HG03066 (cell line): ENCODE results near the gene FBXL20.

Source experiments
- ATAC-seq: cut with Tn5 transposase; IDR thresholded peaks from one replicate; pipeline ENCODE4 v1.9.1; 2021; ENCODE audit warnings: low read depth; ENCODE audit not compliant: unreplicated experiment

FBXL20 gene

DNA sequence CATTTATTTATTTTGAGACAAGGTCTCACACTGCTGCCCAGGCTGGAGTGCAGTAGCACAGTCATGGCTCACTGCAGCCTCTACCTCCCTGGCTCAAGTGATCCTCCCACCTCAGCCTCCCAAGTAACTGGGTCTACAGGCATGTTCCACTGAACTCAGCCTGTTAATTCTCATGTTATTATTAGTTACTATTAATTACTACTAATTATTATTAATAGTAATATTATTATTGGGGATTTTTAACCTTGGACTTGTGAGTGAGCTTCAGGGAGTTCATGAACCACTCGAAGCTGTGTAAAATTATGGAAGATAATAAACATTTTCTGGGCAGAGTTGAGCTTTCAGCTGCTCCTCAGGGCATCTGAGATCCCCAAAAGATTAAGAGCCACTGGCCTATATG lies 171.1 kb downstream of the FBXL20 start:
- no peak for ATAC-seq

DNA sequence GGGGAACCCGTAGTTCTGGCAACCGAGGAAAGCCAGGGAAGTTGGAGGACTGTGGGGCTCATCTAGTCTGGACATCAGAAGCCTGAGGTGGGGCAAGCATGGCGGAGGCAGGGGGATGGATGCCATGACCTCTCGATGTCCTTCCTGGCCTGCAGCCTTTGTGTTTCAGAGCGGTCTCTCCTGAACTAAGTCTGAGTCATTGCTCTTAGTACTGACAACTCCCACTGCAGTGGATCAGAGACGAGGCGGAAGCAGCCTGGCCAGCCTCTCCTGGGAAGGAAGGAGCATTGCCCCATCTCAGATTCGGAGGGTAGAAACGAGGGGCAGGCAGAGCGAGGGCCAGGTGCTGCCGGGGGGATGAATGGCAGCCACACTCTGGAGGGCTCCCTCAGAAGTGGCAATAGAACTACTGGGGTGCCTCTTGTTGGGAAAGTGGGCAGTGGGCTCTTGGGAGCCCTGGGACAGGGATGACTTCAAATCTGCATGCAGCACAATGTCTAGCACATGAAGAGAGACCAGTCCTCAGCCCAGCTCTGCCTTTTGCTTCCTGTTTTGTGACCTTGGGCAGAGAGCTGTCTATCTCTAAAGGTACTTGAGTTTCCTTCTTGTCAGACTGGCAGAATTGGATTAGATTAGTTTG lies 172.0 kb downstream of the FBXL20 start:
- ATAC-seq: no peak

DNA sequence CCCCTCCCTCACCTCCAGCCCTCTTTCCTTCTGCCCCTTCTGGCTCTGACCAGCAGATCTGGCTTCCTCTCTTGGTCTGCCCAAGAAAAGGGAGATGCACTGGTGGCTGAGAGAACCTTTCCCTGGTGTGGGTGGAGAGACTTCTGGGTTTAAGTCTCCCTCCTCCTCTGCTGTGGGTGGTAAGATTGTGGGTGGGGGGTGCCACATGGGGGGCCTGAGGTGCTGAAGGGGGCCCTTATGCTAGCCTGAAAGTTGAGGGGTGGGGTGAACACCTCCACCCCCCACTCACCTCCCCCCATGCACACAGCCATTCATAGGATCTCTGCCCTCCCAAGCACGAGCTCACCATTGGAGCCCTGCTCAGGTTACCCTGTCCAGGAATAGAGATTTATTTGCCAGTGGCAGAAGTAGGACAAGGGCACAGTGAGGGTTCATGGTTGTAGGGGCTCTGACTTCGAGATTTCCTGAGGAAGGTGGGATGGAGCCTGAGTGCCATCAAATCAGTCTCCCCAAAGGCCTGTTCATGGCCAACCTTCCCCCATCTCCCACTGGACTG lies 174.0 kb downstream of the FBXL20 start:
- no peak for ATAC-seq

DNA sequence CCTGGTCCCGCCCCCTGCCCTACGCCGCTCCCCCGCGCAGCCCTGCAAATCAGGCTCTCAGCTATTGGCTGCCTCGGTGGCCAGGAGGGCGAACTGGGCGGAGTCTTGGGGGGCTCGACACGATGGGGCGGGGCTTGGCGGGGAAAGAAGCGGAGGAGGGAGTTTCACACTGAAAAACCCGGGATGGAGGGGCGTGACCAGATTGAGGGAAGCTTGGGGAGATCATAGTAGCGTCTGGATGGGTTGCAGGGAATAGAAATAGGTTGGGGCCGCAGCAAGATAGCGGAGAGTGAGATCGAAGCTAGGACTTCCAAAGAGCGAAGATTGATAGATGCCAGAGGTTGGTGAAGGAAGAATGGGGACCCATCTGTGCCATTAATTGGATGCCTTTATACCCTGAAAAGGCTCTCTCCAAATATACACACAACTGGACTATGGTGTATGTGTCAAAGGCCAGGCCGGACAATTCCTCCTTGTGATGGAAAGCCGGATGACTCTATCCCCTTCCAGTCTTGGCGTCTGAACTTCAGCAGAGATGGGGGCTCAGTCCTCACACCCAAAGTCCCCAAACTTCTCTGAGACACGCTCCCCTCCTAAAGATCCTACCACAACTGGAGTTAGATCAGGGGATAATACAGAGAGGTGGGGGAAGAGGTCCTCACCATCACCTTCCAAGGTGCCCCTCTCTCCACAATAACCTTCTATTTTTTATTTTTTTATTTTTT lies 175.3 kb downstream of the FBXL20 start:
- ATAC-seq: no peak

DNA sequence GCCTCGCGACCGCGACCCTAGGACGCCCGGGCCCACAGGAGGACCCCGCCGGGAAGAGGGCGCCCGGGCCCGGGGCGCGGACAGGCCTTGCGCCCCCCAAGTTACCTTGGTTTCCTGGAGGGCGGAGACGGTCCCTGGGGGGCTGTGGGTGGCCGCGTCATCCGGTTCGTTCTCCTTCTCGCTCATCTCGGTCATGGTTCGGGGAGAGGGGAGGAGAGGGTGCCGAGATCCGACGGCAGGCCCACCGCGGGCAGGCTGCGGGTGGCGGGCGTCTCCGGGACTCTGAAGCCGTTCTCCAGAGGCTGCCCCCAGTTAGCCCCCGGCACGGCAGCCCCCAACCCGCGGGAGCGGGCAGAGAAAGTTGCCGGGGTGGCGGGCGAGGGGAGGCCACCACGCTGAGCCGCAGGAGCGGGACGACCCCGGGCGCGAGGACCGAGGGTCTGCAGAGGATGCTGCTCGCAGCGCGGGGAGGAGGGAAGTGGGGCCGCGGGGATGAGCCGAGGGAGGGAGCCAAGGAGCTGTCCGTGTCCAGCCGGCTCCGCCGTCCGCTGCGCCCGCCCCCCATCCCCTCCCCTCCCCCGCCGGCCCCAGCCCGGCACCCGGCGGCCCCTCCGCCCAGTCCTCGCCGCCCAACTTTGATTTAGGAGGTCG lies 176.0 kb downstream of the FBXL20 start, which contains the start of gene STAC2:
STAC2 (minus strand) TSS at position 638 of the 651 bp plus-strand sequence; CDS start at position 195, 443 bp downstream.
- ATAC-seq: no peak

DNA sequence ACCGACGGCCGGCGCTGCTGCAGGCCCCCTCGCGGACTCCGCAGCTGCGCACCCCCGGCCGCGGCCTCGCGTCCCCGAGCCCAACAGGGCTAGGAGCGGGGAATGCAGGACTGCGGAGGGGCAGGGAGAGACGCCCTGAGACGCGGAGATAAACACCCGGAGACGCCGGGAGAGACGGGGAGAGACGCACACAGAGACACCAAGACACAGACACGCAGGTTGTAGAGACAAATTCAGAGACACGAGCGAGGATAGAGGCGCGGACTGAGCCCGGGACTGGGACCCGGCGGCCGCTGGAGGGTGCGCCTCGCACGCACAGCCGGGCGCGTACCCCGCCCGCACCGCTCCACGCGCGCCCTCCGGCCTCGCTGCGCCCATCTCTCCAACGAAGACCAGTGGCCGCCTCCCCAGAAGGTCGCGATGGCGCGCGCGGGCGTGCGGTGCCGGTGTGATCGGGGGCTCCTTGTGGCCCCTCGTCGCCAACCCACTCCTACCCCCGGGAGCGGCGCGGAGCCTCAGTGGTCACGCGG lies 176.6 kb downstream of the FBXL20 start:
- ATAC-seq: no peak

DNA sequence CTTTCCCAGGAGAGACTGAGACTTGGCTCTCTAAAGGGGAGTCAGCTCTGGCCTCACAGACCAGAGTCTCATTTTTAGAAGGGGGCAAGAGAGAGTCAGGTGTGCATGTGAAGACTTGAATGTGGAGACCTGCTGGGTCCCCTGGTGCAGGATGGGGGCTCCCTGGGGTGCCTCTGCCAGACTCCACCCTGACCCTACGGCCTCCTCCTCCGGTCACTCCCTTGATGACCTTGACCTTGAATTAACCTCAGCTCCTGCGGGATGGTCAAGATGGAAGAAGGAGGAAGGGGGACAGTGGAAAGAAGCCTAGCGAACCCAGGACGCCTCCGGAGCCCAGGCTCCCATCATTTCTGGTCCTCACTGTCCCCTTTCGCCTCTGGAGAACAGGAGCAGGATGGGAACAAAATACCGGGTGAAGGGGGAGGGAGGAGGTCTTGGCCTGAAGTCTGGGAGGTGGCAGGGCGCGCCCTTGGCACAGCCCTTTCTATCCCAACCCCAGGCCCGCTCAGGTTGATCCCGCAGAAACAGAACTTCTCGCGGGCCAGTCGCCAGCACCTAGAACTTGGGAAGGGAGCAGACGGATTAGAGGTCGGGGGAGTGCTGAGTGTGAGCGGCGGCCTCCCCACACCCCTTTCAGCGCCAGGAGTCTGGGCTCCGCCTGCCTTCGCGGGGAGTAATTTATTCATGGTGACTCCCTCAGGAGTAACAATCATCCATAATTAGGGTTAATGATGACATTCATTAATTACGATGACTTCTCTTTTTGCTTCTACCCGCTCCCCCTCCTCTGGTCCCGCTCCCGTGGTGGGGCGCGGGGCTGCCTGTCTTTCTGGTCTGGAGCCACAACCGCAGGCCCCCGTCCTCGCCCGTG lies 177.3 kb downstream of the FBXL20 start:
- ATAC-seq: no peak

DNA sequence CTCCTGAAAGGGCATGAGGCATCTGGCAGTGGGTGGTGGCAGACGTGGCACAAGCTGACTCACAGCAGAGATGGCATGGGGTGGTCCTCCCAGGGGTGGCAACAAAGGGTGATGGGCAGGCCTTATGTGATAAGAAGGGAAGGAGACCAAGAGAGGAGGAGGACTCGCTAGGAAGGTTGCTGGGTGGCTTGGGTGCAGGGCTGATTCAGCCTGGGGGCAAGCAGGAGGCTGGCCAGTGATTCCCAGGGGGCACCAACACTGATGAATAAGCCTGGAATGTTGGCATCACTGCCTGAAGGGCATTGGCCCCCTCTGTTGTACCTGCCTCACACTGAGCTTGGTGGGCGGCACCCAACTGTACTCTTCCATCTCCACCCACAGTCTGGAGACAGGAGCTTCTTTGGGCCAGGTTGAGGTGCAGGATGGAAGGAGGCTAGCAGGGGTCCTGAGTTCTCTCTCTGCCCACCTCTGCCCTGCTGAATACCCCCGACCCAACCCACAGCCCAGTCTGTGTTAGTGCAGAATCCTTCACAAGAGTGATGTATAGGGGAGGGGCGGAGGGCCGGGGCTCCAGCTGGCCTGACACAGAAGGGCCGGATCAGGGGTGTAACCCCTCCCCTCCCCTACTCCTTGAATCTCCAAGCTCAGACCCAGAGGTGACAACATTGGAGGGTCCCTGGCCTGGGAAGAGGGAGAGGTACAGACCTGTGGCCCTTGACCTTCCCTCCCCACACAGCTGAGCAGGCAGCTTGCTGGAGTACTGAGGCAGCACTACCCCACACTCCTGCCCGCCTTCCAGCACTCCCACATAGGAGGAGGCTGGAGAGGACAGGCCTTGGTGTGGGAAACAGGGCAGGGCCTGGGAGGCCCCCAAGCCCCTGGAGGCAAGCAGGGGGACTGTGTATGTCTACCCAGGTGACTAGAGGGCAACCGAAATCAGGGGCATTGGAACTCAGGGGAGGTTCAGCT lies 178.3 kb downstream of the FBXL20 start:
- ATAC-seq: no peak

DNA sequence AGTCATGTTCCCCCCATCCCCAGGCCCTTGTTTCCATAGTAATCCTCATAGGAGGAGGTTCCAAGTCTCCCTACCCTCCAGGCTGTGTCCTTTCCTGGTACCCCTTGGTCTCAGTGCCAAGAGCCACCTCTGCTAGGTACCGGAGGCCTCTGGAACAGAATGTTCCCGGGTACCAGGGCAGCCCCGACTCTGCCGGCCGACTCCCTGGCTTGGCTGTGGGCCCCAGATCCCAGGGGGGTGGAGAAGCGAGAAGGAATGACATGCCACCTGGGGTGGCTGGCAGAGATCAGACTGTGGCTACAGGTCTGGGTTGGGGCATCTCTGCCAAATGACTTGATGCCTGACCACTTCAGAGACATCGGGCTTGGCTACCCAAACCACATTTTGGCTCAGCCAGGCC lies 179.3 kb downstream of the FBXL20 start:
- ATAC-seq: no peak

DNA sequence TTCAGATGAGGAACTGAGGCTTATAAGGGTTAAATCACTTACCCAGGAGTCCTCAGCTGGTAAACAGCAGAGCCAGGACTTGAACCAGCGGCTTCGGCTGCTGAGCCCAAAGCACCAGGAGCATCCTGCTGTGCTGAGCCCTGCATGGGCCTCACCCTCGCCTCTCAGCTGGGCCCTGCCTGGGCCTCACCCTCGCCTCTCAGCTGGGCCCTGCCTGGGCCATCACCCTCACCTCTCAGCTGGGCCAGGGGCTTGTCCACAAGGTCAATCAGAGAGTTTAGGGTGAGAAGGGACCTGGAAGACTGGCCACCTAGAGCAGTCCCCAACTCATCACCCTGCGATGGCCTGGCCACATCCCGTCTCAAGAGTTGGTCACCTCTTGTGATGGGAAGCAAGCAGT lies 179.9 kb downstream of the FBXL20 start:
- ATAC-seq: no peak

DNA sequence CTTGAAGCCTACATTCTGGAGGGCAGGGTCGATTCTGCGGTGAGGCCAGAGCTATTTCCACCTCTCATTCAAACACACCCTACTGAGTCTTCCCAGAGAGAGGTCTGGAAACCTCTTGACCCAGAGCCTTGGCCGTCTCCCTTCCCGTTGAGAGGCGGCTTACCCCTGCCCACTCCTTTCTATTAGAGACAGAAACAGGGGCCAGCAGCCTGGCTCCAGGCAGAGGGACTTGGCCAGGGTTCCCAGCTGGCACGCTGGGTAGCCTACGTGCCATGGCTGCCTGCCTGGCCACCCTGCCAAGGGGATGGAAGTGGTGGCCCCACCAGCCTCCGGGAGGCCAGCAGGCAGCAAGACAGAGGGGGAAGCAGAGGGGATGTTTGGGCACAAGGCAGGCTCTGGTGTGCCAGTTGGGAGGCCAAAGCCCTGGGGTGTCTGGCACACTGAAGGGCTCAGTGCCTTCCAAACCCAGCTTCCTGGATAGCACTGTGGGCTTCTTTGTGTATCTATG lies 181.7 kb downstream of the FBXL20 start:
- no peak for ATAC-seq

DNA sequence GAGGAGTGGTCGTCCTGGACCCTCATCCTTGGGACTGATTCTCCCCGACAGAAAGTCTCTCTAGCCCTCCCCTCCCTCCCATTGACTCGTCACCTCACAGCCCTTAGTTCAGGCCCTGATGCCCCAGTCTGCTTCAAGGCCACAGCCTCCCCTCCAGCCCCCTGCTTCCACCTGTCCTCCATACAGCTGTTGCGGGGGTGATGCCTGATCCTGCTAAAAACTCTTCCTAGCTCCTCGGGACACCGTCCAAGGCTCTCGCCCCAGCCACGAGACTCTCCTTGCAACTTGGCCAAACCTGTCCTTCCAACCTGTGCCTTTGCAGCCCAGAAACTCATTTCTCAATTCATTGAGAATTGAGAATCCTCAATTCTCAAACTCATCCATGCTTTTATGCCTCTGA lies 182.5 kb downstream of the FBXL20 start:
- no peak for ATAC-seq

DNA sequence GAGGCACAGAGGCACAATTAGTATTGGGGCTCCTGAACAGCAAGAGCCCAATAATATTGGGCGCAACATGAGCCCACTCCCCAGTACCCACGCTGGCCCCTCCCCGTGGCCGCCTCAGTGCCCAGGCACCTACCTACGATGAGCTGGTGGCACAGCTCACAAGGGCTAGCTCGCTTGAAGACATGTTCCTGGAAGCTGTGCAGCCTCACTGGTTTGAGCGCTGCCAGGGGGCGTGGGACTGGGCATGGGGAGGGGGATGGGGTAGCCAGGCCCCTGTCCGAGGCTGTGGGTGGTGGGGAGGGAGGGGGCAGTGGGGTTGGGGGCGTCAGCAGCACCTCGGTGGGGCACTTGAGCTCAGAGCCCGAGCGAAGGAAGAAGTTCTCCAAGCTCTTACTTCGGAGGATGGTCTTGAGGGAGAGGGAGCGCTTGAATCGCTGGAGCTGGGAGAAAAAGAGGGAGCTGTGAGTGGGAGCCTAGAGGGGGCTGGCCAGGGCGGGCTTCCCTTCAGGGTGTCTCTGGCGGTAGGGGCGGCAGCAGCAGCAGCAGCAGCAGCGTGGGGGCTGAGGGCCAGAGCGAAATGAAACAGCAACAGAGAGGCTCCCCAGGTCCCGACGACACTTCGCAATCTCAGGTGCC lies 183.6 kb downstream of the FBXL20 start:
- no peak for ATAC-seq

DNA sequence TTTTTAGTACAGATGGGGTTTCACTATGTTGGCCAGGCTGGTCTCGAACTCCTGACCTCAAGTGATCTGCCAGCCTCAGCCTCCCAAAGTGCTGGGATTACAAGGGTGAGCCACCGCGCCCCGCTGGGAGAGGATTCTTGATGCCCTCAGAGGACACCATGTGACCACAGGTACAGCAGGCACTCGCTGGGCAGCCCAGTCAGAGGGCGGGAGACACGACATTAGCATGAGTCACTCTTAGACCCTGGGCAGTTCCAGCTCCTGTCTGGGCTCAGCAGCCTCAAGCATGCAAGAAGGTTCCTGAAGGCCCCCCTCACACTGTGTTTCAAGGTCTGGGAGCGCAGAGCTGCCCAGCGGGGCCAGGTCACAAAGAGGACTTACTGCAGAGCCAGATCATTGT lies 187.6 kb downstream of the FBXL20 start:
- no peak for ATAC-seq

DNA sequence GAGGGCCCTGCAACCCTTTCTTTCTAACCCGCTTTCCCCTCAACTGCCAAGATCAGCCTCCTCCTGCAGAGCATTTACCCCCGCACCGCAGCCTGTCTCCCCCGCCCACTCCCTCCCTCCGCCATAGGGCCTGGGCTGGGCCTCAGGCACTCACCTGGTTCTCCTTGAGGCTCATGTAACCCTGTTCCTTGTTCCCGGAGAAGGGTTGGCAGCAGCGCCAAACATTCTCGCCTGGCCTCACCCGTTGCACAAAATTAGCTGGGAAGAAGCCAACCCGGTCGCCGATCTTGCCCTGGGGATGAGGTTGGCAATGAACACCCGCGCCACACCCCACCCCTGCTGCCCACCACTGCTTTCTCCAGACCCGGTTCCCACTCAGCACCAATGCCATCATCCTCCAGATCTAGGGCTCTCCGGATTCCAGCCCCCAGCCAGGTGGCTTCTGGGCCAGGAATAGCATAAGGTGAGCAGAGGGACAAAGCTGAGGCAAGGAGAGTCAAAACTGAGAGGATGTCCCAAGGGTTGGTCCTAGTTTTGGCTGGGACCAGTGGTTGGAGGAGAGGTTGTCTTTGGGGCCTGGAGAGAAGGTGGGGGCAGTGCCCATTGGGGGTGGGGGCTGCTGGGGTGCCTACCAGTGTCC lies 188.5 kb downstream of the FBXL20 start:
- ATAC-seq: no peak

DNA sequence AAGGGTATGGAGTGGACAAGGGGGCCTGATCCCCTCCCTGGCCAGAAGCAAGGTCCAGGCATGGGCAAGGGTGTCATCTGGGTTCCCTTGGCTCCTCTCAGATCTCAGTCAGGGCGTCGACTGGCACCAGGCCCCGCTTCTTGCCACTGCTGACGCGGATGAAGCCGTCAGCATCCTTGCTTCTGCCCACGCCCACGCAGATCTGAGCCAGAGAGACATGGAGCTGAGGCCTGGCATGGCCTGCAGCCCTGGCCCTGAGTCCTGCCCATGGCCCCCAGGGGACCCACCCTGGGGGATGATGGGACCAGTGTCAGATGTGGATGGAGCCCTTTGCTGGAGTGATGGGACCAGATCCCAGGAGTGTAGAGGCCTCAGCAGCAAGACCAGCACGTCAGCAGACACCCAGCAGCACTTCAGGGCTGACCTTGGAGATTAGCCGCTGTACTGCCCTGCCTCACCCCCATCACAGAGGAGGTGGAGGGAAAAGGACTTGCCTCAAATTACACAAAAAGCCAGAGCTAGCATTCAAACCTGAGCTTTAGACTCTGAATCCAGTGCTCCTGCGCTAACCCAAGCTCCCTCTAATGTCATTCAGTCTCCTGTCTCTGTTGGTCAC lies 189.1 kb downstream of the FBXL20 start:
- ATAC-seq: no peak

DNA sequence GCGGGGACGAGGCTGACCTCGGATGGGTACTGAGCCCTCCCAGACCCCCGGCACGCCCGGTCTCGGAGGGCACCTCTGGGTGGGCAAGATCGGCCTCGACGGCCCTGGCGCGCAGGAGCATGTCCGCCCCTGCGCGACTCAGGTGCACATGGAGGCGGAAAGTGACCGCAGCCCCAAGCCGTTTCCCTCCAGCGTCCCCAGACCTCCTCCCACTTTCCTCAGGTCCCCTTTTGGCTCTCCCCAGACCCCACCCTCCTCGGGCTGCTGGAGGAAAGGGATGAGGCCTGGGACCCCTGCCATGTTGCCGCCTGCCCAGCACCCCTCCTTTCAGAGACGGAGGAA lies 191.4 kb downstream of the FBXL20 start:
- no peak for ATAC-seq
